IPS-18c (cell line): Measurements from ENCODE around the gene APEX1.

Experiments used
- H3K4me3 ChIP-seq: 2 replicates; pipeline ENCODE4 v1.7.0; 2013; ENCODE audit warnings: low read depth, mild to moderate bottlenecking, low read length, moderate library complexity; ENCODE audit not compliant: insufficient read depth
- H3K9me3 ChIP-seq: one replicate; pipeline ENCODE4 v1.6.1; 2013; ENCODE audit warnings: mild to moderate bottlenecking, low read length, moderate library complexity; ENCODE audit not compliant: control insufficient read depth, insufficient read depth

Gene APEX1

GRCh38 chr14:20461225-20462141, 6.5 kb downstream of the APEX1 start, which contains the start of gene PIP4P1:
Gene PIP4P1 (minus strand): TSS chr14:20461434. CDS start chr14:20461325, 109 bp downstream.
- Histone ChIP-seq H3K9me3 (no peaks in the 10 kb centered on the region), H3K4me3 (peak within 1 kb of the TSS; percentile 86)

GRCh38 chr14:20468764-20469241, 13.8 kb downstream of the APEX1 start:
- no peaks in the 10 kb centered on the region for H3K9me3 ChIP-seq
- peak overlapping the region; percentile 100 for H3K4me3 ChIP-seq

- Histone ChIP-seq H3K4me3 (peak within 1 kb of the TSS; percentile 100), H3K9me3 (no peaks in the 10 kb centered on the region)
Measured at GRCh38 chr14:20469242-20469889, 14.3 kb downstream of the APEX1 start, which contains the start of gene PNP. Gene PNP (plus strand): TSS chr14:20469406. CDS start chr14:20469525, 119 bp downstream.

- Histone ChIP-seq H3K4me3 (peak overlapping the region; percentile 100), H3K9me3 (no peaks in the 10 kb centered on the region)
Measured at GRCh38 chr14:20469890-20470602, 15.0 kb downstream of the APEX1 start.

GRCh38 chr14:20470603-20470901, 15.5 kb downstream of the APEX1 start:
- Histone ChIP-seq H3K9me3 (no peaks in the 10 kb centered on the region), H3K4me3 (peak overlapping the region; percentile 100)

GRCh38 chr14:20472536-20473169, 17.6 kb downstream of the APEX1 start:
- H3K9me3 ChIP-seq, result no peaks in the 10 kb centered on the region
- no peak overlapping the region for H3K4me3 ChIP-seq

- Histone ChIP-seq H3K9me3 (no peaks in the 10 kb centered on the region), H3K4me3 (no peak overlapping the region)
Measured at GRCh38 chr14:20476776-20477175, 21.8 kb downstream of the APEX1 start.

GRCh38 chr14:20477211-20477876, 22.3 kb downstream of the APEX1 start:
- Histone ChIP-seq H3K9me3 (no peaks in the 10 kb centered on the region), H3K4me3 (no peak overlapping the region)

- Histone ChIP-seq H3K4me3 (no peak overlapping the region), H3K9me3 (no peaks in the 10 kb centered on the region)
Measured at GRCh38 chr14:20478894-20479293, 23.9 kb downstream of the APEX1 start.

- Histone ChIP-seq H3K4me3 (no peak overlapping the region), H3K9me3 (no peaks in the 10 kb centered on the region)
Measured at GRCh38 chr14:20482382-20482781, 27.4 kb downstream of the APEX1 start.

- Histone ChIP-seq H3K4me3 (no peak overlapping the region), H3K9me3 (no peaks in the 10 kb centered on the region)
Measured at GRCh38 chr14:20485900-20486299, 30.9 kb downstream of the APEX1 start.

GRCh38 chr14:20486684-20487395, 31.8 kb downstream of the APEX1 start:
- Histone ChIP-seq H3K9me3 (no peaks in the 10 kb centered on the region), H3K4me3 (no peak overlapping the region)

GRCh38 chr14:20487396-20487725, 32.3 kb downstream of the APEX1 start:
- Histone ChIP-seq H3K4me3 (no peak overlapping the region), H3K9me3 (no peaks in the 10 kb centered on the region)

- Histone ChIP-seq H3K9me3 (no peaks in the 10 kb centered on the region), H3K4me3 (no peak overlapping the region)
Measured at GRCh38 chr14:20489093-20489994, 34.3 kb downstream of the APEX1 start.

GRCh38 chr14:20490563-20490962, 35.5 kb downstream of the APEX1 start:
- Histone ChIP-seq H3K9me3 (no peaks in the 10 kb centered on the region), H3K4me3 (no peak overlapping the region)
